ENCODE data around the gene TCF23.

DNA sequence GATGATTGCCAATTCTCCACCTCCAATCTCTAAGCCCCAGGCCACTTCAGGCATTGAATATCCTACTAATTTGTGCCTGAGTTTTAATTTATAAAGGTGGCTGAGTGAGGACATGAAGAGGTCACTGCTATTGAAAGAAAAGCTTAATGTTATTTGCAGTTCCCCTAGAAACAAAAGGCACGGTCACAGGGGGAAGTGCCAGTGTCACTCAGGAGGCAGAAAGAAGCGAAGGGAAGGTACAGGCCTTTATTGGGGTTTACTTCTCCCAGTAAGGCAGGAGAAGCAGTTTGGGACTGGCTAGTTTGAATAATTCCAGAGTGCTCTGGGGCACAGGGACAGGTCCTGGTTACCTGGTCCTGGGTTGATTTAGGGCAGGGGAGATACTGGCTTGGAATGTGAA, 26.9 kb upstream of the TCF23 start:
- TF ChIP-seq, protein P1, sequence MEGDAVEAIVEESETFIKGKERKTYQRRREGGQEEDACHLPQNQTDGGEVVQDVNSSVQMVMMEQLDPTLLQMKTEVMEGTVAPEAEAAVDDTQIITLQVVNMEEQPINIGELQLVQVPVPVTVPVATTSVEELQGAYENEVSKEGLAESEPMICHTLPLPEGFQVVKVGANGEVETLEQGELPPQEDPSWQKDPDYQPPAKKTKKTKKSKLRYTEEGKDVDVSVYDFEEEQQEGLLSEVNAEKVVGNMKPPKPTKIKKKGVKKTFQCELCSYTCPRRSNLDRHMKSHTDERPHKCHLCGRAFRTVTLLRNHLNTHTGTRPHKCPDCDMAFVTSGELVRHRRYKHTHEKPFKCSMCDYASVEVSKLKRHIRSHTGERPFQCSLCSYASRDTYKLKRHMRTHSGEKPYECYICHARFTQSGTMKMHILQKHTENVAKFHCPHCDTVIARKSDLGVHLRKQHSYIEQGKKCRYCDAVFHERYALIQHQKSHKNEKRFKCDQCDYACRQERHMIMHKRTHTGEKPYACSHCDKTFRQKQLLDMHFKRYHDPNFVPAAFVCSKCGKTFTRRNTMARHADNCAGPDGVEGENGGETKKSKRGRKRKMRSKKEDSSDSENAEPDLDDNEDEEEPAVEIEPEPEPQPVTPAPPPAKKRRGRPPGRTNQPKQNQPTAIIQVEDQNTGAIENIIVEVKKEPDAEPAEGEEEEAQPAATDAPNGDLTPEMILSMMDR (conservative IDR thresholded peaks at IDR 0.05) = no peak
- TF ChIP-seq EZH2 (IDR thresholded peaks at IDR 0.05; ENCODE audit: low read depth) = no peak

All from PC-9 (cell line).